Breast epithelium (tissue), 3 donors: Measurements from ENCODE around the gene FNDC3B.

Experiments
- CTCF ChIP-seq, 3 donors: fragments of 450-650 bp; IDR thresholded peaks; one replicate each; pipeline ENCODE4 v1.5.1; 2016 to 2017; ENCODE audit warnings: antibody characterized with exemption in 3 of 3, mild to moderate bottlenecking in 3 of 3, moderate library complexity in 3 of 3
- POLR2AphosphoS5 ChIP-seq, 3 donors: sonication (generic); formaldehyde crosslinking; IDR thresholded peaks; one replicate each; pipeline ENCODE4 v1.6.1; 2017; ENCODE audit warnings: antibody characterized with exemption in 3 of 3

- TF ChIP-seq CTCF (IDR thresholded peaks at IDR 0.05) (no peak), POLR2AphosphoS5 (IDR thresholded peaks at IDR 0.05) (no peak)
Observed at GRCh38 chr3:172175254-172175599, 135.8 kb downstream of the FNDC3B start.
